ENCODE measurements around the gene SIPA1L2.

GRCh38 chr1:232608427-232608826, 21.5 kb downstream of the SIPA1L2 start:
- TF ChIP-seq, protein P1, sequence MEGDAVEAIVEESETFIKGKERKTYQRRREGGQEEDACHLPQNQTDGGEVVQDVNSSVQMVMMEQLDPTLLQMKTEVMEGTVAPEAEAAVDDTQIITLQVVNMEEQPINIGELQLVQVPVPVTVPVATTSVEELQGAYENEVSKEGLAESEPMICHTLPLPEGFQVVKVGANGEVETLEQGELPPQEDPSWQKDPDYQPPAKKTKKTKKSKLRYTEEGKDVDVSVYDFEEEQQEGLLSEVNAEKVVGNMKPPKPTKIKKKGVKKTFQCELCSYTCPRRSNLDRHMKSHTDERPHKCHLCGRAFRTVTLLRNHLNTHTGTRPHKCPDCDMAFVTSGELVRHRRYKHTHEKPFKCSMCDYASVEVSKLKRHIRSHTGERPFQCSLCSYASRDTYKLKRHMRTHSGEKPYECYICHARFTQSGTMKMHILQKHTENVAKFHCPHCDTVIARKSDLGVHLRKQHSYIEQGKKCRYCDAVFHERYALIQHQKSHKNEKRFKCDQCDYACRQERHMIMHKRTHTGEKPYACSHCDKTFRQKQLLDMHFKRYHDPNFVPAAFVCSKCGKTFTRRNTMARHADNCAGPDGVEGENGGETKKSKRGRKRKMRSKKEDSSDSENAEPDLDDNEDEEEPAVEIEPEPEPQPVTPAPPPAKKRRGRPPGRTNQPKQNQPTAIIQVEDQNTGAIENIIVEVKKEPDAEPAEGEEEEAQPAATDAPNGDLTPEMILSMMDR (conservative IDR thresholded peaks at IDR 0.05; ENCODE audit: low read depth, low read length): no peak
- no peak for TF ChIP-seq EZH2 (IDR thresholded peaks at IDR 0.05; ENCODE audit: borderline replicate concordance, low read depth, low read length, poor library complexity, severe bottlenecking)

Measured in A673 (cell line).